GM18870 (cell line): ENCODE data around the gene CDH5.

ENCODE experiments used
- ATAC-seq: cut with Tn5 transposase; IDR thresholded peaks from one replicate; pipeline ENCODE4 v1.9.1; 2021; ENCODE audit warnings: moderate library complexity; ENCODE audit not compliant: unreplicated experiment

Gene CDH5

GRCh38 chr16:66354034-66354909, 12.2 kb upstream of the CDH5 start:
- ATAC-seq = no peak

- no peak for ATAC-seq
These were observed 11.0 kb upstream of the CDH5 start for GRCh38 chr16:66355526-66355925.

DNA sequence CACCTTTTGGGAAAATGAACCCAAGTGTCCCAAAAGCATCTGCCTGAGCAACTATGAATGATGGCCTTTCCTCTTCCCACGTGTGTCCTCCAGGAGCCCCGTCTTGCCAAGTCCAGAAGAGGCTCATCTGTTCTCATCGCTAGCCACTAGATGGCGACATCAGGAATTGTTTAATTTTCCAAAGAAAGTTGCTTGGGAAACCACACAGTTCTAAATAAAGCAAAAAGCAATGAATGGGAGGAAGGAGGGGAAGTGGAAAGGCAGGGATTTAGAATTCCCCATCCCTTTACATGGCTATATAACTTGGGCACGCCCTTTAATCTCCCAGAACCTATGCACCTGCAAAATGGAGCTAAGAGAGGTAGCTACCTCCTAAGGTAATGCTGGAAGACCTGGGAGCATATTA, 9.0 kb upstream of the CDH5 start:
- ATAC-seq = no peak

- no peak for ATAC-seq
These were observed 8.3 kb upstream of the CDH5 start for GRCh38 chr16:66358231-66358630.

GRCh38 chr16:66359012-66359411, 7.5 kb upstream of the CDH5 start:
- no peak for ATAC-seq

- no peak for ATAC-seq
These were observed 6.5 kb upstream of the CDH5 start for GRCh38 chr16:66359811-66360608.

GRCh38 chr16:66360624-66361324, 5.7 kb upstream of the CDH5 start:
- ATAC-seq = no peak

DNA sequence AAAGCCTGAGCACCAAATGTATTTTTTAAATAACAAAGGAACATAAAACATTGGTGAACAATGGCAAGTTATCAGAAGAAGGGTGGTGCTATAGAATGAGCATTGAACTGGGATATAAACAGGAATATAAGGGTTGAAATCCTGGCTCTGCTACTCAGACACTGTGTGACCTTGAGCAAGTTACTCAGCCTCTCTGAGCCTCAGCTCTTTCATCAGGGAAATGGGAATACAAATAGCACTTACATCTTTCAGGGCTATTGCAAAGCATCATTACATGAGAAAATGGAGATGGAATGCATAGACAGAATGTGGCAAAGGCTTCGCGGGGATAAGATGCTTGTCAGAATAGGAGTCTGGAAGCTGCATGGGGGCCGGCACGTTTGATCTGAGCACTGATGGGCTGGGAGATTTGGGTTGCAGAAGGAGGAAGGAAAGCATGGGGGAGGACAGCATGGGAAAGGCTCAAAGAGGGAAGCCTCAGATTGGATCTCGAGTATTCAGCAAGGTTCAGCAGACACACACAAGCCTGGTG, 4.8 kb upstream of the CDH5 start:
- ATAC-seq = no peak

- ATAC-seq = no peak
These were observed 3.2 kb upstream of the CDH5 start for GRCh38 chr16:66363211-66363777.

DNA sequence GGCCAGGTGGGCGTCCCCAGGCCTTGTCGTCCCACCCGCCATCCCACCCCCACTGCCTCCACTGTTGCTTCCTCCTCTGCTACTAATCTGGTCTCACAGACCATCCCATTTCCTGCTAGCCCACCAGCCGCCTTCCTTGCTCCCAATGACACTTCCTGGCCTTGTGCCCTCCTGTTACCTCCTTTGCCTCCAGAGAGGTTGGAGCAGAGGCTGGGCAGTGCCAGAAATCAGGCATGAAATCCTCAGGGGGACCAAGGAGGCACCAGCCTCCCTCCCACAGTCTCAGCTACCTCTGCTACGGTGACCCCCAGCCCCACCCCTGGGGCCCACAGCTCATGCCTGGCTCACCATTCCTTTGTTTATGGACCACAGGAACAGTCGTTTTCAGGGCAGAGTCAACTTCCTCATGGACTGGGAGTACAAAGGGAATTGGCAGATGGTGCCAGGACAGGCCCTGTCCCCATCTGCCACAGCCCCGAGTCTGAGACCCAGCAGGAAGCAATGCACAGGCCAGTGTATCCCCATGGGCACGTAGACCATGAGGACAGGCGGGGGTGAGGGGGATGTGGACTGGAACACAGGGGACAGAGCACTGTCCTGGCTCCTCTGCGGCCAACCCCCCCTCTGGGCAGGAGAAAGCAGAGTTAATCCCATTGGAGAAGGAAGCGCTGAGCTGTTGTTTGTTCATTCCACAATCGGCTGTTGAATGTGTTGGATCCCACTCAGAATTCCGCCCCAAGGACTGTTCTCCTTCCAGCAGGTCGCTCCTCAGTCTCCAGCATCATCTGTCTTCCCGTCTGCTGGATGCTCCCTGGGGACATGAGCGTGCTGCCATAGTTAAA, 2.2 kb upstream of the CDH5 start:
- no peak for ATAC-seq

- ATAC-seq = no peak
These were observed 1.6 kb upstream of the CDH5 start for GRCh38 chr16:66364959-66365306.

DNA sequence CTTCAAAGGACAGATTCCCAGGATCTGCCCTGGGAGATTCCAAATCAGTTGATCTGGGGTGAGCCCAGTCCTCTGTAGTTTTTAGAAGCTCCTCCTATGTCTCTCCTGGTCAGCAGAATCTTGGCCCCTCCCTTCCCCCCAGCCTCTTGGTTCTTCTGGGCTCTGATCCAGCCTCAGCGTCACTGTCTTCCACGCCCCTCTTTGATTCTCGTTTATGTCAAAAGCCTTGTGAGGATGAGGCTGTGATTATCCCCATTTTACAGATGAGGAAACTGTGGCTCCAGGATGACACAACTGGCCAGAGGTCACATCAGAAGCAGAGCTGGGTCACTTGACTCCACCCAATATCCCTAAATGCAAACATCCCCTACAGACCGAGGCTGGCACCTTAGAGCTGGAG, 840 bp upstream of the CDH5 start:
- no peak for ATAC-seq

GRCh38 chr16:66367968-66368891, 1.7 kb downstream of the CDH5 start:
- no peak for ATAC-seq

DNA sequence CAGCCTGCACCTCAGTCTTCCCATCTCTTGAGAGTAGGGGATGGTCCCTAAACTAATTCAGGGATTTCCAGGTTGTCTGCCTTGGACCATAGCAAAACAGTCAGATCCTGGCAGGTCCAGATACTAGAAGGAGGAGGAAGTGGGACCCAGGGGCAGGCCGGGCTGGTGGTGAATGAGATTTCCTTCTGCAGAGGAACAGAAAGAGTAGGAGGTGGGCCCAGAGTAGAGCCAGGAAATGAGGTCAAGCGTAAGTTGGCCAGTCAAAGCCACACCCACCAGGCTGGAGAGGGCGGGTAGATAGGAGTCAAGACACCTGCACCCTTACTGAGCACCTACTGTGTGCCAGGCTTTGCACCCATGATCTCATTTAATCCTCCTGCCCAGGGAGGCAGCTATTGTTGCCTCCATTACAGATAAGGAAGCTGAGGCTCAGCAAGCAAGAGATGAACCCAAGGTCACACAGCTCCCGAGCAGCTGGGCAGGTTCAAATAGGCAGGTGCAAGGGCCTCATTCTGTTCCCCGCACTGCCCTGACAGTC, 2.6 kb downstream of the CDH5 start:
- no peak for ATAC-seq

DNA sequence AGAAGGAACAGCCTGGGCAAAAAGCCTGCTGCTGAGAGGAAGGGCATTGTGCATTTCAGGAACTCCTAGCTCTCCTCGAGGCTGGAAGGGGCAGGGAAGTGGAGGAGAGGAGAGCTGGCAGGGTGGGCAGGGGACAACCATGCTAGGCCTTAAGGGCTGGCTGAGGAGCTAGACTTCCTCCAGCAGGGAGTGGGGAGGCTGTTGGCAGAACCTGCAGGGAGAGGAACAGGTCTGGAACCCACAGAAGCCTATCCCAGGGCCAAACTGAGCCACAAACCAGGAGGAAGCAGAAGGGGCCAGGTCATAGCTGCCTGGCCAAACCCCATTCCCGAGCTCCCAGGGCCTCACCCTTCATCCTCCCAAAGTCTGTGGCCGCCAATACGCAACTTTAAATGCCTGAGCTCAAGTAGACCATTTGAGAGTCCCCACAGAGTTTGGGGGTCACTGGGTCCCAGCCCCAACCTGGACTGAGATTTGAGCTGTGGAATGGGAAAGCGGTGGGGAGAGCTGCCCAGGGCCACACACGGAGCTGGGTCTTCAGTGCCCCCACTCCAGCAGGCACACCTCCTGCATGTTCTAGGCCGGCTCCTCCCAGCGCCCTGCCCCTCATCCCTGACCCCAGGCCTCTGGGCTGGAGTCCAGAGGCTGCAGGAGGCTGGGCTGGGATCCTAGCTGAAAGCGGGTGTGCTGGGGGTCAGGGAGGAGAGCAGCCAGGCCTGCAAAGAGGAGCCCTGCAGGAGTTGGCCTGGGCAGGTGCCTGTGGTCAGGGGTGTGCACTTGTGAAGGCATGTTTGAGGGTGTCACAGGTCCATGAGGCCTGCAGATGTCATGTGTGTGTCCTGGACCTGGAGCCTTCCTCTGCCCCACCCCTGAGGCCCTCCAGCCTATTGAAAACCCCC, 4.5 kb downstream of the CDH5 start:
- no peak for ATAC-seq

DNA sequence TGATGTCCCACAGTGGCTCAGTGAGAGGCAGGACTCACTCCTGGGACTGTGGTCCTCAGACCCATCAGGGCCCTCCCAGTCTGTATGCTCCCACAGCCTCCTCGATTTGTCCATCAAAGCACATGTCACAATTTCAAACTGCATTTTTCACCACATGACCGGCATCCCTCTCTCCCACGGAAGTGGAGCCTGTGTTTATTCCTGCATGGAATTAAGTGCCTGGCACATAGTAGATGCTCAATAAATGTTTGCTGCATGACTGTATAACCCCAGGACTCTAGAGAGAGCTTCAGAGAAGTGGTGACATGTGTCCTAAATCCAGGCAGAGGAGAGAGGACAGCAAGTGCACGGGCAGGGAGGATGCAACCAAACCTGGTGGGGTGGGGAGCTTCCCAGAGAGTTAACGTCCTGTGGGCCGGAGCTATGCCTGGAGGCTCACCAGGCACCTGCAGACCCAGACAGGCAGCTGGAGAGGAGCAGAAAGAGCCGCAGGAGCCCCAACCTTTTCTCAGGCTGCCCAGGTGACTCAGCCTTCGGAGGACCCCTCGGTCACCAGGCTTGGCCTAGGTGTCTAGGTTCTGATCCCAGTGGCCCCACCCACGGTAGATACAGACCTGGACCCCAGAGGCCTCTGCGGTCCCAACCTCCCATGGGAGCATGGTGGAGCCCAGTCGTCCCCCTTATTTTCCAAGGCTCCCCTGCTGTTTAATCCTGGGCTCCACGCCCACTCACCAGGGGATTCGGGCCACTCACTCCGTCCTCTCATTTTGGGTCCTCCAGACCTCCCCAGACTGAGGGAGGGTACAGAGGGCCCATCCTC, 5.8 kb downstream of the CDH5 start:
- no peak for ATAC-seq

DNA sequence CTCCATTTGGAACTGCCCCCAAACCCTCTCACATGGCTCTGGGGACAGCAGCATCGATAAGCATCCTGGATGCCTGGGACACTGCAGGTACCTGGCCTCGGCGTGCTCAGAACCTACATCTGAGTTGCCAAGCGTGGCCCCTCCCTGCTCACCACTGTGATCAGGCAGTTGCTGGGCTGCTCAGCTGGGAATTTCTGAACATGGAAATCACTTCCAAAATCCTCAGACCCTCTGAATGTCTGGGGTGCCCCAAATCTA, 6.3 kb downstream of the CDH5 start:
- no peak for ATAC-seq
